ENCODE measurements around the gene CST4. TPM values are rescaled to one million over a fixed set of nuclear protein-coding genes. Genes with fewer than 3 reads are reported as not detected.
"Not testable (repeated sequence)": the region's sequence is repeated elsewhere in the genome, so short reads cannot be mapped to it uniquely, and the experiment has no call there.

CST4 gene
- total RNA-seq, 2 donors from 2014 or later, result 2.0 to 2.3 TPM

DNA sequence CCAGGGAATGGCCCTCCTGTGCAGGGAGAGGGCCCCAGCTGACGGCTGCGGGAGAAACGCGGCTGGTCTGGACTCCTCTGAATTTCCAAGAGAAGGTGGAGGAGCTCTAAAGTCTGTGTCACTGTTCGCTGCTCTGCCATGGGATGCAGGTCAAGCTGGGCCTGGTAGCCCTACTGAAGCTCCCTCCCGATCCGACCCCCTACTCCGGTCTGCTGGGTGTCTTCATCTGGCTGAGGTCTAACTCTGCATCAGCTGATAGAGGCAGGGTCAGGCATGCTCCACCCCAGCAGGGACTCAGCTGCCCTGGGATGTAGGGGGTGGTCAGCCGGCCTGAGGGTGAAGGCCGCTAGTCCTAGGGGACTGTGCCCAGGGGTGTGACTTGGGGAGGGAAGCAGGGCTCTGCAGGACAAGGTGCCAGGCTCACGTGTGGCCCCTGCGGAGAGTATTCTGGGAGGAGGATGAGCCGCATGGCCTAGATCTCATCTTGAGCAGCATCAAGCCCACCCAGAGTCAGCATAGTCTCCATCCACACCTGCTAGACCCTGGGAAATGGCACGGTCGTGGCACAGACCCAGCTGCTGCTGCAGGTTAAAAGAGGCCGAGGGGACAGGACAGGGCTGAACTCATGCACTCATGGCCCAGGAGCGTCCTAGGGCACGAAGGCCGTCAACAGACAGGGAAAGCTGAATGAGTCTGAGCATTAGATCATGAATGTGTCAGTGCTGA is 52.5 kb downstream of the CST4 start:
- H3K9me3 Mint-ChIP-seq, result no peaks in the 10 kb centered on the region
- no peak for DNase-seq
- no peak overlapping the region for H3K27ac Mint-ChIP-seq
- Histone ChIP-seq H3K27ac (ENCODE audit: low read depth, low read length) (no peak overlapping the region), H3K9me3 (ENCODE audit: control insufficient read depth, low read length) (no peaks in the 10 kb centered on the region), H3K4me3 (ENCODE audit: low read length) (peak overlapping the region; percentile 91), H3K36me3 (ENCODE audit: control insufficient read depth, insufficient read depth, low read length) (no peaks in the 10 kb centered on the region), H3K27me3 (ENCODE audit: control insufficient read depth, insufficient read depth, low read length, poor library complexity, severe bottlenecking) (no peaks in the 10 kb centered on the region), H3K4me1 (ENCODE audit: control insufficient read depth, insufficient read depth, low read length) (peaks cover 7% of the 10 kb centered on the region), H3K9ac (ENCODE audit: extremely low read depth, low read length, poor library complexity, severe bottlenecking) (no peak overlapping the region)
- TF ChIP-seq, protein P1, sequence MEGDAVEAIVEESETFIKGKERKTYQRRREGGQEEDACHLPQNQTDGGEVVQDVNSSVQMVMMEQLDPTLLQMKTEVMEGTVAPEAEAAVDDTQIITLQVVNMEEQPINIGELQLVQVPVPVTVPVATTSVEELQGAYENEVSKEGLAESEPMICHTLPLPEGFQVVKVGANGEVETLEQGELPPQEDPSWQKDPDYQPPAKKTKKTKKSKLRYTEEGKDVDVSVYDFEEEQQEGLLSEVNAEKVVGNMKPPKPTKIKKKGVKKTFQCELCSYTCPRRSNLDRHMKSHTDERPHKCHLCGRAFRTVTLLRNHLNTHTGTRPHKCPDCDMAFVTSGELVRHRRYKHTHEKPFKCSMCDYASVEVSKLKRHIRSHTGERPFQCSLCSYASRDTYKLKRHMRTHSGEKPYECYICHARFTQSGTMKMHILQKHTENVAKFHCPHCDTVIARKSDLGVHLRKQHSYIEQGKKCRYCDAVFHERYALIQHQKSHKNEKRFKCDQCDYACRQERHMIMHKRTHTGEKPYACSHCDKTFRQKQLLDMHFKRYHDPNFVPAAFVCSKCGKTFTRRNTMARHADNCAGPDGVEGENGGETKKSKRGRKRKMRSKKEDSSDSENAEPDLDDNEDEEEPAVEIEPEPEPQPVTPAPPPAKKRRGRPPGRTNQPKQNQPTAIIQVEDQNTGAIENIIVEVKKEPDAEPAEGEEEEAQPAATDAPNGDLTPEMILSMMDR (conservative IDR thresholded peaks at IDR 0.05), result no peak
- peaks cover 14% of the 10 kb centered on the region for H3K4me1 Mint-ChIP-seq
- H3K4me3 Mint-ChIP-seq, result peak overlapping the region; percentile 74
- 90% methylated on average over 10 to 19 of the region's 19 CpGs for WGBS, 2 experiments (ENCODE audit: insufficient coverage in 1 of 2, insufficient read length in 1 of 2)
- H3K27me3 Mint-ChIP-seq (ENCODE audit: insufficient read depth), result peaks cover 14% of the 10 kb centered on the region
- H3K36me3 Mint-ChIP-seq (ENCODE audit: low read depth), result peaks cover 22% of the 10 kb centered on the region

DNA sequence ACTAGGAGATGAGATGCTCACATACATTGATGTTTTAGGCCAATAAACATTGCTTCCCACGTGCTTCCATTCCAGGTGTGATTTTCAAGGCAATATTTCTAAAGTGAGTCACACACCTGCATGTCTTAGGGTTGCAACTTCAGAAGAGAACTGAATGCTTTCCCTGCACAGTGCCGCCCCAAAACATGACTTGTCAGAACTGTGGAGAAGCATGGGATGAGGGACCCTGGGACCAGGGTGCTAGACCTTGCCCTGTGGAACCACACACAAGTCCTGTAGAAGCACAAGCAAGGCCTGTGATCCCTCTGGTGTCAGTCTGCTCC is 53.1 kb downstream of the CST4 start:
- H3K27me3 ChIP-seq (ENCODE audit: control insufficient read depth, insufficient read depth, low read length, poor library complexity, severe bottlenecking); H3K9me3 Mint-ChIP-seq; H3K27ac ChIP-seq (ENCODE audit: low read depth, low read length); H3K36me3 ChIP-seq (ENCODE audit: control insufficient read depth, insufficient read depth, low read length); H3K9me3 ChIP-seq (ENCODE audit: control insufficient read depth, low read length); H3K27ac Mint-ChIP-seq; H3K4me1 ChIP-seq (ENCODE audit: control insufficient read depth, insufficient read depth, low read length); H3K9ac ChIP-seq (ENCODE audit: extremely low read depth, low read length, poor library complexity, severe bottlenecking); DNase-seq; H3K4me3 ChIP-seq (ENCODE audit: low read length): not testable (repeated sequence)
- H3K36me3 Mint-ChIP-seq (ENCODE audit: low read depth), result peaks cover 22% of the 10 kb centered on the region
- 93% methylated on average over 1 of the region's 2 CpGs; no CpG with 5 or more reads in 1 of the 2 experiments for WGBS, 2 experiments (ENCODE audit: insufficient coverage in 1 of 2, insufficient read length in 1 of 2)
- peaks cover 14% of the 10 kb centered on the region for H3K27me3 Mint-ChIP-seq (ENCODE audit: insufficient read depth)
- peaks cover 14% of the 10 kb centered on the region for H3K4me1 Mint-ChIP-seq
- H3K4me3 Mint-ChIP-seq, result peak overlapping the region; percentile 74

Other genes starting within 250 kb of the CST4 start
- not detected for gene CSTL1, start 249.4 kb downstream of the CST4 start, total RNA-seq
- under 1 TPM in 1 of 2 donors, not detected in 1; 0.69 TPM for gene CST11, start 236.2 kb downstream of the CST4 start, total RNA-seq
- not detected for gene CST8, start 197.9 kb downstream of the CST4 start, total RNA-seq
- not detected for gene CST9L, start 120.6 kb downstream of the CST4 start, total RNA-seq
- not detected for gene CST9, start 83.1 kb downstream of the CST4 start, total RNA-seq
- 100 to 1,000 TPM; 131 to 177 TPM for gene CST3, start 51.1 kb downstream of the CST4 start, total RNA-seq
- 1,000 to 10,000 TPM in 1 of 2 donors, 100 to 1,000 TPM in 1; 123 to 1,051 TPM for gene CST1, start 61.9 kb upstream of the CST4 start, total RNA-seq
- gene CST2, start 137.7 kb upstream of the CST4 start, total RNA-seq, result under 1 TPM in 1 of 2 donors, not detected in 1; 0.62 TPM
- gene CST5, start 190.7 kb upstream of the CST4 start, total RNA-seq, result not detected